GM19452 (cell line): Measurements from ENCODE around the gene SAMD13.

ENCODE experiments used
- ATAC-seq: cut with Tn5 transposase; IDR thresholded peaks from one replicate; pipeline ENCODE4 v1.9.1; 2021; ENCODE audit not compliant: unreplicated experiment

Gene SAMD13

GRCh38 chr1:84301004-84301784 lies at the start of gene SAMD13:
Gene SAMD13 (plus strand): TSS chr1:84301708. CDS start chr1:84303235, 1,527 bp downstream.
- ATAC-seq, result no peak

GRCh38 chr1:84253036-84253435 lies 48.5 kb upstream of the SAMD13 start:
- no peak for ATAC-seq

GRCh38 chr1:84253891-84254290 lies 47.6 kb upstream of the SAMD13 start:
- no peak for ATAC-seq

GRCh38 chr1:84254703-84255238 lies 46.7 kb upstream of the SAMD13 start:
- no peak for ATAC-seq

GRCh38 chr1:84255582-84255981 lies 45.9 kb upstream of the SAMD13 start:
- ATAC-seq, result no peak

GRCh38 chr1:84257617-84258016 lies 43.9 kb upstream of the SAMD13 start:
- ATAC-seq, result no peak

GRCh38 chr1:84259376-84259775 lies 42.1 kb upstream of the SAMD13 start:
- ATAC-seq, result no peak

GRCh38 chr1:84259989-84260388 lies 41.5 kb upstream of the SAMD13 start:
- no peak for ATAC-seq

GRCh38 chr1:84260852-84261518 lies 40.5 kb upstream of the SAMD13 start:
- ATAC-seq, result no peak

- no peak for ATAC-seq
These were observed 36.5 kb upstream of the SAMD13 start for GRCh38 chr1:84264961-84265360.

- no peak for ATAC-seq
These were observed 35.6 kb upstream of the SAMD13 start for GRCh38 chr1:84265867-84266266.

- no peak for ATAC-seq
These were observed 34.8 kb upstream of the SAMD13 start for GRCh38 chr1:84266748-84267147.

- ATAC-seq, result no peak
These were observed 34.0 kb upstream of the SAMD13 start for GRCh38 chr1:84267476-84267875.

- ATAC-seq, result no peak
These were observed 33.2 kb upstream of the SAMD13 start for GRCh38 chr1:84268346-84268745.

GRCh38 chr1:84269306-84269705 lies 32.2 kb upstream of the SAMD13 start:
- no peak for ATAC-seq

GRCh38 chr1:84271441-84272151 lies 29.9 kb upstream of the SAMD13 start:
- ATAC-seq, result peak; percentile 94

- no peak for ATAC-seq
These were observed 29.1 kb upstream of the SAMD13 start for GRCh38 chr1:84272401-84272800.

GRCh38 chr1:84277343-84278059 lies 24.0 kb upstream of the SAMD13 start:
- ATAC-seq, result no peak

GRCh38 chr1:84278905-84279304 lies 22.6 kb upstream of the SAMD13 start:
- no peak for ATAC-seq

- no peak for ATAC-seq
These were observed 20.6 kb upstream of the SAMD13 start for GRCh38 chr1:84280912-84281311.

- peak; percentile 71 for ATAC-seq
These were observed 18.7 kb upstream of the SAMD13 start for GRCh38 chr1:84282780-84283333.
